ENCODE measurements around the gene GLI3.

The GLI3 gene

GRCh38 chr7:42236976-42237810, at the start of gene GLI3:
Gene GLI3, minus strand, starts transcription at chr7:42237209. Its CDS starts 13,956 bp downstream, at chr7:42223253.
- DNase-seq (ENCODE audit: low read depth), result peak; percentile 88

- DNase-seq (ENCODE audit: low read depth), result no peak
These were observed 48.4 kb upstream of the GLI3 start for GRCh38 chr7:42285383-42285824.

GRCh38 chr7:42283553-42283952, 46.5 kb upstream of the GLI3 start:
- peak; percentile 57 for DNase-seq (ENCODE audit: low read depth)

GRCh38 chr7:42278344-42278743, 41.3 kb upstream of the GLI3 start:
- DNase-seq (ENCODE audit: low read depth), result no peak

- DNase-seq (ENCODE audit: low read depth), result peak; percentile 49
These were observed 37.0 kb upstream of the GLI3 start for GRCh38 chr7:42274053-42274452.

- DNase-seq (ENCODE audit: low read depth), result peak; percentile 49
These were observed 36.0 kb upstream of the GLI3 start for GRCh38 chr7:42272793-42273665.

- DNase-seq (ENCODE audit: low read depth), result no peak
These were observed 32.2 kb upstream of the GLI3 start for GRCh38 chr7:42269161-42269560.

GRCh38 chr7:42264702-42265101, 27.7 kb upstream of the GLI3 start:
- no peak for DNase-seq (ENCODE audit: low read depth)

GRCh38 chr7:42263971-42264370, 27.0 kb upstream of the GLI3 start:
- no peak for DNase-seq (ENCODE audit: low read depth)

GRCh38 chr7:42262964-42263363, 26.0 kb upstream of the GLI3 start:
- no peak for DNase-seq (ENCODE audit: low read depth)

GRCh38 chr7:42254217-42254616, 17.2 kb upstream of the GLI3 start:
- no peak for DNase-seq (ENCODE audit: low read depth)

GRCh38 chr7:42253316-42253715, 16.3 kb upstream of the GLI3 start:
- DNase-seq (ENCODE audit: low read depth), result no peak

GRCh38 chr7:42250411-42250810, 13.4 kb upstream of the GLI3 start:
- DNase-seq (ENCODE audit: low read depth), result no peak

GRCh38 chr7:42248579-42248978, 11.6 kb upstream of the GLI3 start:
- no peak for DNase-seq (ENCODE audit: low read depth)

- DNase-seq (ENCODE audit: low read depth), result no peak
These were observed 10.3 kb upstream of the GLI3 start for GRCh38 chr7:42247301-42247700.

GRCh38 chr7:42244828-42245227, 7.8 kb upstream of the GLI3 start:
- no peak for DNase-seq (ENCODE audit: low read depth)

GRCh38 chr7:42242381-42242780, 5.4 kb upstream of the GLI3 start:
- no peak for DNase-seq (ENCODE audit: low read depth)

GRCh38 chr7:42241424-42241823, 4.4 kb upstream of the GLI3 start:
- no peak for DNase-seq (ENCODE audit: low read depth)

GRCh38 chr7:42240416-42240815, 3.4 kb upstream of the GLI3 start:
- DNase-seq (ENCODE audit: low read depth), result no peak

- peak; percentile 60 for DNase-seq (ENCODE audit: low read depth)
These were observed 1.8 kb upstream of the GLI3 start for GRCh38 chr7:42238709-42239366.

- DNase-seq (ENCODE audit: low read depth), result peak; percentile 64
These were observed 967 bp upstream of the GLI3 start for GRCh38 chr7:42237811-42238541.
